GM21526 (cell line): ENCODE data around the gene NARS2.
"Not testable (repeated sequence)": the region's sequence is repeated elsewhere in the genome, so short reads cannot be mapped to it uniquely, and the experiment has no call there.

Source experiments
- ATAC-seq: cut with Tn5 transposase; IDR thresholded peaks from one replicate; pipeline ENCODE4 v1.9.1; 2021; ENCODE audit warnings: moderate library complexity; ENCODE audit not compliant: unreplicated experiment, low FRiP score

NARS2 gene

GRCh38 chr11:78577495-78577894, 2.8 kb upstream of the NARS2 start:
- no peak for ATAC-seq

DNA sequence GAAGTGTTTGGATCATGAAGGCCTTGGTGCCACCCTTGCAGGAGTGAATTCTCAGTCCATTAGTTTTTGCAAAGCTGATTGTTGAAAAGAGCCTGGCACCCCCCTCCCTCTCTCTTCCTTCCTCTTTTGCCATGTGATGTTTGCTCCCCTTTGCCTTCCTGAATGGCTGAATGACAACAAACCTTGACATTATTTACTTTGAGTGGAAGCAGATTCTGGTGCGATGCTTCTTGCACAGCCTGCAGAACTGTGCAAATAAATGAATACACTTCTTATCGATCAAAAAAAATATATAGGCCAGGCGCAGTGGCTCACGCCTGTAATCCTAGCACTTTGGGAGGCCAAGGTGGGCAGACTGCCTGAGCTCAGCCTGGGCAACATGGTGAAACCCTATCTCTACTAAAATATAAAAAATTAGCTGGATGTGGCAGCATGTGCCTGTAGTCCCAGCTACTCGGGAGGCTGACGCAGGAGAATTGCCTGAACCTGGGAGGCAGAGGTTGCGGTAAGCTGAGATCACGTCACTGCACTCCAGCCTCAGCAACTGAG, 2.0 kb upstream of the NARS2 start:
- no peak for ATAC-seq

GRCh38 chr11:78575478-78575877, 814 bp upstream of the NARS2 start:
- ATAC-seq: no peak

DNA sequence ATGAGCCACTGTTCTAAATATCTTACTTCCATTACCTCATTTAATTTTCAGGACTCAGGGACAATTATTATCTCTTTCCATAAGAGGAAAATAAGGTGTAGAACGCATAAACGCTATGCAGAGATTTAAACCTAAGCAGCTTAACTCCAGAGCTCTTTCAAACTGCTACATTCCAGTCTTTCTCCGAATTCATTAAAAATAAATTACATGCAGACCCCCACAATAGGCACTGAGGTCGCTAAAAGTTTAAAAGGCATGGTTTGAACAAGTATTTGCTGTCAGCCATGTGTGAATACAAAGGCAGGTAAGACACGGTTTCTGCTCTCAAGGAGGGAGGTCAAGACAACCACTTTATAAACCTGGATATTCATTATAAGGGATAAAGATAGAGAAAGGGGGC, 983 bp downstream of the NARS2 start:
- ATAC-seq: no peak

DNA sequence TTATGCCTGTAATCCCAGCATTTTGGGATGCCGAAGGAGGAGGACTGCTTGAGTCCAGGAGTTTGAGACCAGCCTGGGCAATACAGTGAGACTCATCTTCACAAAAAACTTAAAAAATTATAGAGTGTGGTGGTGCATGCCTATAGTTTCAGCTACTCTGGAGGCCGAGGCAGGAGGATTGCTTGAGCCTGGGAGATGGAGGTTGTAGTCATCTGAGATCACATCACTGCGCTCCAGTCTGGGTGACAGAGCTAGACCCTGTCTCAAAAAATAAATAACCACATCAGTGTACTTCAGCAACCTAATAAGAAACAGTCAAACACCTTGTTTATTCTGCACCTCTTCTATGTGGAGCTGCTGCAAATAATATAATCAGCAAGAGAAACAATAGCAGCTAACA, 1.4 kb downstream of the NARS2 start:
- ATAC-seq: no peak

DNA sequence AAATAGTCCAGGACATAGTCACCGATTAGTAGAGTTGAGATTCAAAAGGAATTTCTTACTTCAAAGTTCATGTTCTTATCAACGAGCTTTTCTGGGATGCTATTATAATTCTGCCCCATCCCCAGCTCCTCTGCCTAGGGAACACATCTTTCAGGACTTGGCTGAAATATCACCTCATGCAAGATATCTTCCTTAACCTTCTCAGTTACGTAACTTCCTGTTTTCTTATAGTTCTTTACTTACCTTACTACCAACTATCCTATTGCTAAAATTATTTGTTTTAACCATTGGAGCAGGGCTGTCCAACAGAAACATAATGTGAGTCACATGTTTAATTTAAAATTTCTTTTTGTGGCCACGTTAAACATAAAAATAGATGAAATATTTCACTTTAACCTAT, 2.3 kb downstream of the NARS2 start:
- no peak for ATAC-seq

GRCh38 chr11:78570031-78570430, 4.6 kb downstream of the NARS2 start:
- no peak for ATAC-seq

- no peak for ATAC-seq
Observed at GRCh38 chr11:78567209-78567608, 7.5 kb downstream of the NARS2 start.

DNA sequence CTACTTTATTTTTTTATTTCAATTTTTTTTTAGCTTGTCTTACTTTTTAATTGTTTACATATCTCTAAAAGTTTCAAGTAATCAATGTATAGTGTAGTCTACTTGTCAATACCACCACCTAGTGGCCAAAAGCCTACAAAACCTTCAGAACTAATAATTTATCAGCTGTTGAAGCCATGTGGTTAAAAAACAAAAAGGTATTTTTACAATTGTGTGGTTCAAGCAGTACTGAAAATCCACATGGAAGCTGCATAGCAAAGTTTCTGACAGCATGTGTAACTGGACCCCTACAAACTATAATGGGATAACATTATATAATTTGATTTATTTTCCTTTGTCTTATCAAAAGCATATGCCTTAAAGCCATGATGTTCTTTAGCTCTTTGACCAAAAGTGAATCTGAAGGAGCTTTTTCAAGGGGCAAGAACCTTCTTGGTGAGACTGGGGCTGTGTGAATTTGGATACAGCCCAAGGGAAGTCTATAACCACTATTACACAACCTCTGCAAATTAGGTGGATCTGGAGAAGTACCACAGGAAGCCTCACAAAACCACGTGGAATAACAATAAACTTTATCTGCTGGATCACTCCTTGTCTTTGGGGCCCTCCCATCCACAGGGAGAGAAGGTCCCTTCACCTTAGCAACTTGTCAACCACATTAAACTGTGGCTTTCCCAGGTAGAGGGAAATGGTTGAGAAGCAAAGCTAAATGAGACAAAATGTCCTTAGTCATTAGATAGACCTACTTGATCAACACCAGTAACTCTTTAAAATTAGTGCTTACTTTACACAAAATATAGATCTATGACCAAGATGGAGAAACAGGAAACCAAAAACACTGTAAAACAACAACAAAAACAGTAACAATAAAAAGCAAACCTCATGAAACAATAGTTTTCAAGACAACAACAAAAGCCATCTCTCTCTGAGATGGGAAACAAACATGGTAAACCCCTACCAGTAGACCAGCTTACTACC, 9.9 kb downstream of the NARS2 start:
- no peak for ATAC-seq

- not testable (repeated sequence) for ATAC-seq
Observed at GRCh38 chr11:78564037-78564436, 10.6 kb downstream of the NARS2 start.

DNA sequence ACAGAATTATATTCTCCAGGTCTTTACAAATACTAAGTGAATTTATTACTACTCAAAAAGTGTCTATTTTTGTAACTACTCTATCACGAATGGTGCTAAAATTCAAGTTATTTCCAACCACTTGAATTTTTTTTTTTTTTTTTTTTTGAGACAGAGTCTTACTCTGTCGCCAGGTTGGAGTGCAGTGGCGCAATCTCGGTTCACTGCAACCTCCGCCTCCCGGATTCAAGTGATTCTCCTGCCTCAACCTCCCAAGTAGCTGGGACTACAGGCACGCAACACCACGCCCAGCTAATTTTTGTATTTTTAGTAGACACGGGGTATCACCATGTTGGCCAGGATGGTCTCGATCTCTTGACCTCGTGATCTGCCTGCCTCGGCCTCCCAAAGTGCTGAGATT, 11.6 kb downstream of the NARS2 start:
- ATAC-seq: not testable (repeated sequence)

DNA sequence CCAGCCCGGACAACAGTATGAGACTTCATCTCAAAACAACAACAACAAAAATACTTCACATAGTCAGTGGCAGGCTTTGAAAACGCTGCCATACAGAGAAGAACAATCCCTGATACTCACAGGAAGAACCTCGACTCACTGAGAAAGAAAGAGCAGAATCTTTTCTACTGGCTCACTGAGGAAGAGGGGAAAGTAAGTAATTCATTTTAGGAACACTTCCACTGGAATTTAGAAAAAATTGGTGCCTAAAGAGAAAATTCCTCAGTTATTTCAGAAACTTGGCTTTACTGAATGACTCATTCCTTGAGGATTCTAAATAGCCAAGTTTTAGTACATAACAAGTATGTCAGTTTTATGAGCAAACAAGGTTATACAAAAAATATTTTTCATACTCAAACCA, 12.3 kb downstream of the NARS2 start:
- no peak for ATAC-seq

- ATAC-seq: no peak
Observed at GRCh38 chr11:78560826-78561484, 13.7 kb downstream of the NARS2 start.

GRCh38 chr11:78560153-78560552, 14.5 kb downstream of the NARS2 start:
- no peak for ATAC-seq

- ATAC-seq: no peak
Observed at GRCh38 chr11:78557236-78557635, 17.4 kb downstream of the NARS2 start.

GRCh38 chr11:78555592-78555991, 19.1 kb downstream of the NARS2 start:
- ATAC-seq: no peak

DNA sequence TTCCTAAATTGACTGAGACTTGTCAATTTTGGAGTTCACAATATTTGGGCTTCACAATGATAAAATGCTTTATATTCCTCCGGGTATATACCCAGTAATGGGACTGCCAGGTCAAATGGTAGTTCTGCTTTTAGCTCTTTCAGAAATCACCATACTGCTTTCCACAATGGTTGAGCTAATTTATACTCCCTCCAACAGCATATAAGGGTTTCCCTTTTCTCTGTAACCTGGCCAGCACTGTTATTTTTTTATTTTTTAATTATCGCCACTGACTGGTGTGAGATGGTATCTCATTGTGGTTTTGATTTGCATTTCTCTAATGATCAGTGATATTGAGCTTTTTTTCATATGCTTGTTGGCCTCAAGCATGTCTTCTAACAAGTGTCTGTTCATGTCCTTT, 21.8 kb downstream of the NARS2 start:
- ATAC-seq: no peak

DNA sequence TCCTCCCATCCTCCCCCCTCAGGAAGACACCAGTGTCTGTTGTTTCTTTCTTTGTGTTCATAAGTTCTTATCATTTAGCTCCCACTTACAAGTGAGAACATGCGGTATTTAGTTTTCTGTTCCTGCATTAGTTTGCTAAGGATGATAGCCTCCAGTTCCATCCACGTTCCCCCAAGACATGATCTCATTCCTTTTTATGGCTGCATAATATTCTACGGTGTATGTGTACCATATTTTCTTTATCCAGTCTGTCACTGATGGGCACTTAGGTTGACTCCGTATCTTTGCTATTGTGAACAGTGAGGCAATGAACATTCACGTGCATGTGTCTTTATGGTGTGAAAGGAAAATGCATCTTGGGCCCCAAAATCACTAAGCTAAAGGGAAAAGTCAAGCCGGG, 22.5 kb downstream of the NARS2 start:
- not testable (repeated sequence) for ATAC-seq

- ATAC-seq: no peak
Observed at GRCh38 chr11:78551066-78551465, 23.6 kb downstream of the NARS2 start.

DNA sequence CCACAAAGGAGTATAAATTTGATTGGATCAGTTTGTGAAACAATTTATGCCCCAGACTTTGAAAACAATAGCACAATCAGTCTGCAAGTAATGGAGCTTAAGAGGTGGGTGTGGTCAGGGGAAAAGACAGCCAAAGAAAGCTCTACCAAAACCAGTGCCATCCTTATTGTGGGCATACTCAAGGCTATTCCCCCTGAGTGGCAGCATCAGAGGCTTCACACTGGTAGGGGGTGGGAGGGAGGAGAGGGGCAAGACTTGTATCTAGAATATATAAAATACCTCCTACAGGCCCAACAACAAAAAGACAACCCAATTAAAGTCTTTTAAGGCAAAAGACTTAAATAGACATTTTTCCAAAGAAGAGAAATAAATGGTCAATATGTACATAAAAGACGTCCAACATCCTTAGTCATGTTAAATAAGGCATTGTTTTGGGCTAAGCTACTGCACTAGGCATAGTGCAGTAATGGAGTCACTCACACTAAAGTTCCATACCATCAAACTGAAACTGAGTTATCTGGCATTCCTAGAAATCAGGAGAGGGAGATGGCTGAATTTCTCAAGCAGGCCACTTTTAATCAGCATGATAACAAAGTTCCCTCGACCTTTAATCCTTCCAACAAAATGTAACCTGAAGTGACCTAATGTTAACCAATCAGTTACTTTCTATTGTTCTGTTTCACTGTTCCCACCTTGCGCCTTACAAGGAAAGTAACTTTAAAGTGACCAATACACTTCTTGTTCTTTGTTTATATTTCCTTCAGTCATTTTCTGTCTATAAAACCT, 24.8 kb downstream of the NARS2 start:
- no peak for ATAC-seq
